GM12878 (cell line): ENCODE data around the gene CACNA1I. TPM values are rescaled to one million over a fixed set of nuclear protein-coding genes. Genes with fewer than 3 reads are reported as not detected.

Experiments used
- ATAC-seq: fragments of 200-7000 bp; cut with Tn5 transposase; 3 replicates; pipeline ENCODE4 v1.9.1; 2020; ENCODE audit warnings: mild to moderate bottlenecking, moderate library complexity
- BruUV-seq: library from RNA; stranded (reverse); fragments of 400-500 nt; replicated peaks from 2 replicates; lab custom pipeline; 2021; lab: Mats Ljungman, UMichigan
- CTCF ChIA-PET: fragments of 300-600 bp; sonication (Branson Sonifier 250); formaldehyde crosslinking; extraction: SDS; loops from one replicate; lab custom pipeline; 2021; ENCODE audit warnings: inconsistent platforms; lab: Yijun Ruan, JAX
- POLR2A ChIA-PET: fragments of 350-600 bp; formaldehyde crosslinking; extraction: SDS; loops from one replicate; lab custom pipeline; 2021; ENCODE audit warnings: inconsistent platforms; lab: Charles Lee
- RAD21 ChIA-PET: fragments of 300-600 bp; sonication (Branson Sonifier 250); formaldehyde crosslinking; loops from one replicate; lab custom pipeline; 2023; ENCODE audit warnings: antibody characterized with exemption; ENCODE audit not compliant: unreplicated experiment; lab: Charles Lee
- SMC1A ChIA-PET: fragments of 300-600 bp; sonication (Branson Sonifier 250); formaldehyde crosslinking; loops from one replicate; lab custom pipeline; 2023; ENCODE audit not compliant: unreplicated experiment, uncharacterized antibody; lab: Charles Lee
- DNase-seq: peaks from one replicate; pipeline ENCODE4 v3.0.0-alpha.2; 2011; ENCODE audit warnings: low read depth, low spot score
- FAIRE-seq: peaks from 3 replicates; lab custom pipeline; 2011; peaks lifted over from hg19 to GRCh38; lab: Jason Lieb, UNC
- H2AFZ ChIP-seq: 2 replicates; pipeline ENCODE4 v1.6.0; 2011; ENCODE audit warnings: low read depth, low read length, control low read depth; ENCODE audit not compliant: control insufficient read depth
- H3K27ac ChIP-seq: 2 replicates; pipeline ENCODE4 v1.5.1; 2011; ENCODE audit warnings: control low read depth; ENCODE audit not compliant: control insufficient read depth, insufficient read depth
- H3K27me3 ChIP-seq, 2 experiments: replicated peaks in 1 of 2; 2 replicates each; pipeline versions ENCODE4 v1.6.0 to v1.6.1; 2011; ENCODE audit warnings: low read length in 1 of 2; ENCODE audit not compliant: control insufficient read depth in 2 of 2, insufficient read depth in 2 of 2
- H3K36me3 ChIP-seq, 2 experiments: 2 replicates each; pipeline ENCODE4 v1.5.1; 2011; ENCODE audit warnings: low read length in 1 of 2; ENCODE audit not compliant: control insufficient read depth in 2 of 2, insufficient read depth in 2 of 2
- H3K4me1 ChIP-seq: 2 replicates; pipeline ENCODE4 v1.6.1; 2011; ENCODE audit warnings: mild to moderate bottlenecking, low read length, moderate library complexity, mixed read lengths; ENCODE audit not compliant: control insufficient read depth, insufficient read depth
- H3K4me2 ChIP-seq: 2 replicates; pipeline ENCODE4 v1.6.0; 2011; ENCODE audit warnings: control low read depth; ENCODE audit not compliant: control insufficient read depth, insufficient read depth
- H3K4me3 ChIP-seq: fragments of 200-600 bp; sonication (generic); 2 replicates; pipeline ENCODE4 v1.5.1; 2016
- H3K79me2 ChIP-seq: 2 replicates; pipeline ENCODE4 v1.6.0; 2011; ENCODE audit warnings: low read length; ENCODE audit not compliant: control insufficient read depth, insufficient read depth
- H3K9ac ChIP-seq: 2 replicates; pipeline ENCODE4 v1.8.0; 2011; ENCODE audit warnings: low read length, control low read depth, mixed read lengths; ENCODE audit not compliant: control insufficient read depth, insufficient read depth
- H3K9me3 ChIP-seq: replicated peaks from 3 replicates; pipeline ENCODE4 v1.5.1; 2011; ENCODE audit warnings: mild to moderate bottlenecking, low read length; ENCODE audit not compliant: control insufficient read depth, insufficient read depth
- H4K20me1 ChIP-seq: 2 replicates; pipeline ENCODE4 v1.6.0; 2011; ENCODE audit not compliant: control insufficient read depth, insufficient read depth
- NRF1 ChIP-seq: conservative IDR thresholded peaks from 2 replicates; pipeline ENCODE4 v1.6.1; 2011; ENCODE audit warnings: mild to moderate bottlenecking, low read depth, low read length, improper control_type of control experiment
- PAX5 ChIP-seq: IDR thresholded peaks from 2 replicates; pipeline ENCODE4 v1.6.1; 2011; ENCODE audit warnings: low read depth, low read length, borderline replicate concordance
- RAD51 ChIP-seq: fragments of 450-650 bp; IDR thresholded peaks from 2 replicates; pipeline ENCODE4 v1.6.1; 2016; ENCODE audit warnings: moderate library complexity, mild to moderate bottlenecking, inconsistent platforms
- WGBS: methylation state at CpG from one replicate; pipeline ENCODE4 v1.1.6; 2016; ENCODE audit warnings: low lambda C conversion rate; ENCODE audit not compliant: insufficient replicate concordance, insufficient coverage; ENCODE audit errors: missing lambda C conversion rate; 5-methylcytosine and 5-hydroxymethylcytosine counted together
- in situ Hi-C: fragments of 300-500 bp; cut with MboI; formaldehyde crosslinking; loops from 9 replicates; pipeline ENCODE4 v1.14.3; 2018; ENCODE audit warnings: mixed read lengths
- intact Hi-C: fragments of 100-400 bp; cut with micrococcal nuclease; formaldehyde crosslinking; loops from one replicate; pipeline ENCODE4 v1.14.2; 2022; ENCODE audit not compliant: unreplicated experiment
- polyA plus RNA-seq, 11 experiments: library from polyadenylated mRNA; depleted of rRNA in 4 of 11; unstranded in 6 of 11; stranded (reverse) in 5 of 11; fragments of >200 nt; fragmentation: Nextera tagmentation in 4 of 11; fragmentation: Illumina TruSeq in 1 of 11; extraction: Ambion mirVana in 4 of 11; extraction: Trizol in 1 of 11; gene quantifications; 1 replicate in 1 of 11; 2 replicates in 10 of 11; pipeline versions ENCODE4 v1.2.1 to v1.2.3, GENCODE V29; 2011 to 2016; ENCODE audit warnings: inconsistent platforms in 2 of 11, missing spikeins in 2 of 11, low read depth in 1 of 11
- total RNA-seq, 4 experiments: library from RNA; depleted of rRNA in 3 of 4; stranded (reverse); fragments of >200 nt in 3 of 4; fragmentation: Illumina TruSeq in 1 of 4; extraction: Trizol in 1 of 4; gene quantifications; 2 replicates each; pipeline versions ENCODE4 v1.2.1 to v1.2.3, GENCODE V29; 2013 to 2021
- TF ChIP-seq, protein P1 (sequence below): fragments of 450-650 bp; conservative IDR thresholded peaks from 2 replicates; pipeline ENCODE4 v1.6.1; 2017; ENCODE audit warnings: mild to moderate bottlenecking, moderate library complexity

The CACNA1I gene
- total and polyA plus RNA-seq, 10 of the 15 experiments (the other 5 are each of a cell fraction or from before 2014, with no cell fraction given) = 0.01 to 0.03 TPM; not detected in 8

- ATAC-seq = no peak
- no peaks in the 10 kb centered on the region for H3K9me3 ChIP-seq
- no peak overlapping the region for H2AFZ ChIP-seq
- no TSS peak for BruUV-seq
- H3K36me3 ChIP-seq = no peaks in the 10 kb centered on the region
- intact Hi-C loops (no loop called here), in situ Hi-C loops (no loop called here)
- ChIA-PET SMC1A (interaction anchor here (0.6 kb wide), 1 partner anchor 170 kb away, joined by 4 read pairs; no protein-coding TSS in a partner anchor), POLR2A (no interaction called here)
- peaks cover 0 to 1% of the 10 kb centered on the region in 2 experiments; a peak in 1 of 4 replicates for H3K27me3 ChIP-seq
- H4K20me1 ChIP-seq = no peaks in the 10 kb centered on the region
- no peak overlapping the region for H3K27ac ChIP-seq
- WGBS = 32% methylated on average over 12 of the region's 12 CpGs
- TF ChIP-seq RAD51 (no peak), PAX5 (no peak), NRF1 (no peak)
- TF ChIP-seq, protein P1, sequence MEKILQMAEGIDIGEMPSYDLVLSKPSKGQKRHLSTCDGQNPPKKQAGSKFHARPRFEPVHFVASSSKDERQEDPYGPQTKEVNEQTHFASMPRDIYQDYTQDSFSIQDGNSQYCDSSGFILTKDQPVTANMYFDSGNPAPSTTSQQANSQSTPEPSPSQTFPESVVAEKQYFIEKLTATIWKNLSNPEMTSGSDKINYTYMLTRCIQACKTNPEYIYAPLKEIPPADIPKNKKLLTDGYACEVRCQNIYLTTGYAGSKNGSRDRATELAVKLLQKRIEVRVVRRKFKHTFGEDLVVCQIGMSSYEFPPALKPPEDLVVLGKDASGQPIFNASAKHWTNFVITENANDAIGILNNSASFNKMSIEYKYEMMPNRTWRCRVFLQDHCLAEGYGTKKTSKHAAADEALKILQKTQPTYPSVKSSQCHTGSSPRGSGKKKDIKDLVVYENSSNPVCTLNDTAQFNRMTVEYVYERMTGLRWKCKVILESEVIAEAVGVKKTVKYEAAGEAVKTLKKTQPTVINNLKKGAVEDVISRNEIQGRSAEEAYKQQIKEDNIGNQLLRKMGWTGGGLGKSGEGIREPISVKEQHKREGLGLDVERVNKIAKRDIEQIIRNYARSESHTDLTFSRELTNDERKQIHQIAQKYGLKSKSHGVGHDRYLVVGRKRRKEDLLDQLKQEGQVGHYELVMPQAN = no peak
- TF ChIP-seq, all 136 proteins: peak for 0
- Histone ChIP-seq H3K4me1 (no peaks in the 10 kb centered on the region), H3K4me2 (no peak overlapping the region), H3K9ac (no peak overlapping the region), H3K79me2 (no peaks in the 10 kb centered on the region), H3K4me3 (no peak overlapping the region)
- RAD21 ChIA-PET = no interaction called here
- DNase-seq = no peak
- FAIRE-seq = no peak
- CTCF ChIA-PET = interaction anchor here (1.2 kb wide), 1 partner anchor 397 kb away, joined by 5 read pairs; no protein-coding TSS in a partner anchor
Observed at GRCh38 chr22:39627865-39628562, 57.5 kb downstream of the CACNA1I start.
